NCI-H2029 (cell line): ENCODE measurements around the gene ARHGEF7.
A peak's percentile ranks its signal among the peaks of the same experiment; 100 is the strongest.

Source experiments
- DNase-seq: peaks from one replicate; lab custom pipeline; 2025; lab: John Stamatoyannopoulos, UW

The ARHGEF7 gene

GRCh38 chr13:111111376-111111937, 3.7 kb upstream of the ARHGEF7 start:
- DNase-seq, result no peak

DNA sequence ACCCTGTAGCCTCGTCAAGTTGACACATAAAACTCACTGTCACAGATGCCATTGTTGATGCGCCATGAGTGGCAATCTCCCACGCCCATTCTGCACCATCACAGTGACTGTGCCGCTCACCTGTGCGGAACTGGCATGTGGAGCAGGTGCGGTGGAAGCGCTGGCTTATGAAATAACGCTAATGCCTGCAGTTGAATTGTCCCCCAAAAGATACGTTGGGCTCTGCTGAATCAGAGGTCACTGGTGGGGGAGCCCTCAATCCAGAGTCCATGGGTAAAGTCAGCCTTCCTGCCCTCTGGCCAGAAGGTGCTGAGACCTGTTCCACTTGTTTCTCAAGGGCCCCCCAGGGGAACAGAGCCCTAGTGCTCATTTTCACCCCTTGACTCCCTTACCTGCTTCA, 2.9 kb upstream of the ARHGEF7 start:
- no peak for DNase-seq

GRCh38 chr13:111114362-111115060, 599 bp upstream of the ARHGEF7 start:
- peak; percentile 74 for DNase-seq

DNA sequence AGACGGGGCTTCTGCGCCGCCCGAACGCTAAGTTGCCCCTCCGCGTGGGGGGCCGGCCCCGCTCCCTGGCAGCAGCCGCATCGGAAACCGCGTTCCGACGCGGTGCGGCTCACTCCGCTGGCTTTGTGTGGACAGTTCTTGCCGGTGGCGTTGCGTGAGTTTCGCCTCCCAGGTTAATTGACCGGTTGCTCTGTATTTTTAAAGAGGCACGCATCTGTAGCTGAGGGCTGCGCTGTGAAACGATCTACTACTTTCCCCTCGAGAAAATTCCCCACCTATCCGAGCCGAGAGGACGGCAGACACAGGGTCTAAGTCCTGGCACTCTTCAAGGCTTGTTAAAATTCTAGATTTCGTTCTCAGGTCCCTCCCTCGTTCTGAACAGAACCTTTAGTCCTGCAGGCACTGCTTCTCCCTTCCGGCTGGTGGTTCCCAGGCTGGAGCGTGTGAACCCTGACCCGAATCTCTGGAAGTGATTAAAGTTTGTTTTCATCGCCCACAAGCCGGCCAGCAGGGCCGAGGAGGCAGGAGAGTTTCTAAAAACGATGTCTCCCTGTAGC, 933 bp downstream of the ARHGEF7 start:
- DNase-seq, result no peak

- no peak for DNase-seq
Observed at GRCh38 chr13:111116856-111117255, 1.7 kb downstream of the ARHGEF7 start.

- no peak for DNase-seq
Observed at GRCh38 chr13:111117289-111117688, 2.2 kb downstream of the ARHGEF7 start.

GRCh38 chr13:111117961-111118360, 2.9 kb downstream of the ARHGEF7 start:
- DNase-seq, result no peak

GRCh38 chr13:111118898-111119607, 3.9 kb downstream of the ARHGEF7 start:
- no peak for DNase-seq

DNA sequence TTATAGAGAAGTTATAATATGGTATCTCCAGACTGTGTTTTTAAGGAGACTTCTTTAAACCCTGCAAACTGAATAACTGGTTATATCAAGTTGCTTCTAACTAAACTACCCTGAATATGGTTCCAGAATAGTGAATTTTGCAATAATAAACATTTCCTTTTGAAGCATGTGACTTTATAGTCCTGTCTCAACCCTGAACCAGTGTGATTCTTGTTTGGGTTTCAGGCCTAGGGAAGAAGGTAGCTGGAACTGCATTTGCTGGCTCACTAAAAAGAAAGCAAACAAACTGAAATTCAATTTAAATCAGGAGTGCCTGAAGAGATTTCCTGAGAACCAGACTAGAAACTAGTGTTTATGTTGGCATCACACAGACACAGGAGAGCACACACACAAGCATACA, 4.9 kb downstream of the ARHGEF7 start:
- no peak for DNase-seq

- DNase-seq, result no peak
Observed at GRCh38 chr13:111120422-111120821, 5.3 kb downstream of the ARHGEF7 start.

- DNase-seq, result no peak
Observed at GRCh38 chr13:111120913-111121312, 5.8 kb downstream of the ARHGEF7 start.

DNA sequence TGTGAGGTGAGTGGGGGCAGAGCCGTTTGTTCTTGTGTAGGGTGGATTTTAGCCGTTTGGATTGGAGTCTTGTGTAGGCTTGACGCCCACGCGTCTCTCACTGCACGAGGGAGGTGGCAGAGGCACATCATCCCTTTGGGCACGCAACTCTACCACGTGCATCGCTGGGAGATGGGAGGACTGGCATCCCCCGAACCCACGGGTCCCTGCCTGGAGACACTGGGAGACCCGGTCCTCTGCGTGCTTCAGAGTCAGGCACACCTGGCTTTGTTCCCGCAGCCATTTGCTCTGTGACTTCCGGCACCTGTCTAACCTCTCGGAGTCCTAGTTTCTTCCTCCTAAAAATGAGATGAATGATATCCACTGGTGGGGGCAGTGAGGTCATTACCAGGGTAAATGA, 6.4 kb downstream of the ARHGEF7 start:
- peak; percentile 76 for DNase-seq

GRCh38 chr13:111122056-111122455, 6.9 kb downstream of the ARHGEF7 start:
- DNase-seq, result peak; percentile 75

- no peak for DNase-seq
Observed at GRCh38 chr13:111122631-111123030, 7.5 kb downstream of the ARHGEF7 start.

GRCh38 chr13:111123221-111123620, 8.1 kb downstream of the ARHGEF7 start:
- no peak for DNase-seq

- DNase-seq, result no peak
Observed at GRCh38 chr13:111123649-111124048, 8.5 kb downstream of the ARHGEF7 start.

- DNase-seq, result no peak
Observed at GRCh38 chr13:111126509-111126908, 11.4 kb downstream of the ARHGEF7 start.

GRCh38 chr13:111129465-111130115, 14.5 kb downstream of the ARHGEF7 start:
- no peak for DNase-seq

GRCh38 chr13:111130116-111130508, 15.0 kb downstream of the ARHGEF7 start:
- DNase-seq, result no peak

GRCh38 chr13:111131048-111131447, 15.9 kb downstream of the ARHGEF7 start:
- DNase-seq, result no peak

DNA sequence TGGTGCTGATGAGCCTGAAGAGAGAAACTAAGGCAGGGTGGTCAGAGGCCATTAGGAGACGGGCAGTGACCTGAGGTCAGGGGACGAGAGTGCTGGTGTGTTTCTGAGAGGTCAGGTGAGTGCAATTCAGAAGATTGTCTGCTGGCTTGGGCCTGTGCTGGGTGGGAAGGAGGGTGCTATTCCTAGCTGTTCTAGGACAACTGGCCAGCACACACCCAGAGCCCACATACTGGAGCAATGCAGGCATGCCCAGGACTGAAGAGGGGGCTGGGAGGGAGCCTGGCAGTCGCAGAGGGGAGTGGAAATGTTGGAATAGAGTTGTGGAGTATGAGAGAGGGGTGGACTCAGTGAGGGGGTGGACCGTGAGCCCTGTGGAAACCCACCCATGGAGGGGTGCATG, 16.5 kb downstream of the ARHGEF7 start:
- DNase-seq, result no peak

- no peak for DNase-seq
Observed at GRCh38 chr13:111132948-111133347, 17.8 kb downstream of the ARHGEF7 start.

DNA sequence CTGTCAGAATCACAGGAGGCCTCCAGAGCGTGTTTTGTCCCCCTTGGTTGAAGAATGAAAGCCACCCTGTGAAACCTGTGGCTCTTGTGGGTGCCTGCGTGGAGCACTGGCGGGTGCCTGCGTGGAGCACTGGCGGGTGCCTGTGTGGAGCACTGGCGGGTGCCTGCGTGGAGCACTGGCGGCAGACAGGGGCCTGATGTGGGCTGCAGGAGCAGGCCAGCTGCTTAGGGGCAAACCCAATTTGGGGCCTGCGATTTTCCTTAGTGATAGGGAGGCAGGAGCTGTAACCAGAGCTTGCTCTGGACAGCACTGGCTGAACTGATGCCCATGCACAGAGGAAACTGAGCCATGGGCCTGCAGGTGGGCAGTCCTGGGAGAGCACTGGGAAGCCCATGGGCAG, 24.3 kb downstream of the ARHGEF7 start:
- no peak for DNase-seq
